HG02885 (cell line): ENCODE measurements around the gene ERN2.

ENCODE experiments used
- ATAC-seq: cut with Tn5 transposase; IDR thresholded peaks from one replicate; pipeline ENCODE4 v1.9.1; 2021; ENCODE audit warnings: mild to moderate bottlenecking; ENCODE audit not compliant: unreplicated experiment, poor library complexity

The ERN2 gene

GRCh38 chr16:23650674-23651416, 62.2 kb downstream of the ERN2 start:
- ATAC-seq: no peak

GRCh38 chr16:23642246-23642774, 70.7 kb downstream of the ERN2 start:
- ATAC-seq: no peak

GRCh38 chr16:23640931-23641765, 71.9 kb downstream of the ERN2 start, which contains the start of the genes DCTN5 and PALB2:
Gene DCTN5, plus strand, starts transcription at chr16:23641466. Its CDS starts 77 bp downstream, at chr16:23641543.
Gene PALB2, minus strand, starts transcription at chr16:23641310. Its CDS starts 153 bp downstream, at chr16:23641157.
- ATAC-seq: peak; percentile 98

GRCh38 chr16:23640615-23640930, 72.4 kb downstream of the ERN2 start:
- no peak for ATAC-seq
